Measurements from ENCODE around the gene COL10A1.

The COL10A1 gene

GRCh38 chr6:116156405-116157326, 30.7 kb upstream of the COL10A1 start:
- Histone ChIP-seq H3K36me3 (ENCODE audit: control insufficient read depth, insufficient read depth, low read length, severe bottlenecking) (no peaks in the 10 kb centered on the region), H3K27me3 (replicated peaks; ENCODE audit: control insufficient read depth, insufficient read depth, low read length) (no peaks in the 10 kb centered on the region), H3K9me3 (ENCODE audit: control insufficient read depth, low read length) (no peaks in the 10 kb centered on the region), H3K4me1 (ENCODE audit: control insufficient read depth, insufficient read depth, low read length) (no peaks in the 10 kb centered on the region), H3K4me3 (ENCODE audit: low read length) (no peak overlapping the region), H3K9ac (ENCODE audit: low read length) (no peak overlapping the region)
- peak; percentile 8 for DNase-seq (ENCODE audit: low read depth)

- no peak for DNase-seq (ENCODE audit: low read depth)
- Histone ChIP-seq H3K27me3 (replicated peaks; ENCODE audit: control insufficient read depth, insufficient read depth, low read length) (no peaks in the 10 kb centered on the region), H3K4me1 (ENCODE audit: control insufficient read depth, insufficient read depth, low read length) (no peaks in the 10 kb centered on the region), H3K9ac (ENCODE audit: low read length) (no peak overlapping the region), H3K4me3 (ENCODE audit: low read length) (no peak overlapping the region), H3K36me3 (ENCODE audit: control insufficient read depth, insufficient read depth, low read length, severe bottlenecking) (no peaks in the 10 kb centered on the region), H3K9me3 (ENCODE audit: control insufficient read depth, low read length) (no peaks in the 10 kb centered on the region)
Measured at GRCh38 chr6:116154887-116155286, 29.0 kb upstream of the COL10A1 start.

GRCh38 chr6:116152620-116153019, 26.7 kb upstream of the COL10A1 start:
- Histone ChIP-seq H3K4me1 (ENCODE audit: control insufficient read depth, insufficient read depth, low read length) (no peaks in the 10 kb centered on the region), H3K27me3 (replicated peaks; ENCODE audit: control insufficient read depth, insufficient read depth, low read length) (no peaks in the 10 kb centered on the region), H3K4me3 (ENCODE audit: low read length) (no peak overlapping the region), H3K9ac (ENCODE audit: low read length) (no peak overlapping the region), H3K36me3 (ENCODE audit: control insufficient read depth, insufficient read depth, low read length, severe bottlenecking) (no peaks in the 10 kb centered on the region), H3K9me3 (ENCODE audit: control insufficient read depth, low read length) (no peaks in the 10 kb centered on the region)
- DNase-seq (ENCODE audit: low read depth): peak; percentile 39

GRCh38 chr6:116145803-116146675, 20.1 kb upstream of the COL10A1 start:
- Histone ChIP-seq H3K27me3 (replicated peaks; ENCODE audit: control insufficient read depth, insufficient read depth, low read length) (no peaks in the 10 kb centered on the region), H3K4me3 (ENCODE audit: low read length) (no peak overlapping the region), H3K4me1 (ENCODE audit: control insufficient read depth, insufficient read depth, low read length) (peaks cover 7% of the 10 kb centered on the region), H3K9ac (ENCODE audit: low read length) (no peak overlapping the region), H3K9me3 (ENCODE audit: control insufficient read depth, low read length) (no peaks in the 10 kb centered on the region), H3K36me3 (ENCODE audit: control insufficient read depth, insufficient read depth, low read length, severe bottlenecking) (no peaks in the 10 kb centered on the region)
- DNase-seq (ENCODE audit: low read depth): no peak

- no peak overlapping the region for H3K9ac ChIP-seq (ENCODE audit: low read length)
- DNase-seq (ENCODE audit: low read depth): peak; percentile 74
- H3K4me1 ChIP-seq (ENCODE audit: control insufficient read depth, insufficient read depth, low read length): peaks cover 7% of the 10 kb centered on the region
- no peak overlapping the region for H3K4me3 ChIP-seq (ENCODE audit: low read length)
- no peaks in the 10 kb centered on the region for H3K9me3 ChIP-seq (ENCODE audit: control insufficient read depth, low read length)
- no peaks in the 10 kb centered on the region for H3K36me3 ChIP-seq (ENCODE audit: control insufficient read depth, insufficient read depth, low read length, severe bottlenecking)
- no peaks in the 10 kb centered on the region for H3K27me3 ChIP-seq (replicated peaks; ENCODE audit: control insufficient read depth, insufficient read depth, low read length)
Measured at GRCh38 chr6:116144605-116145004, 18.7 kb upstream of the COL10A1 start.

- Histone ChIP-seq H3K4me1 (ENCODE audit: control insufficient read depth, insufficient read depth, low read length) (peaks cover 5% of the 10 kb centered on the region), H3K36me3 (ENCODE audit: control insufficient read depth, insufficient read depth, low read length, severe bottlenecking) (no peaks in the 10 kb centered on the region), H3K9ac (ENCODE audit: low read length) (no peak overlapping the region), H3K4me3 (ENCODE audit: low read length) (no peak overlapping the region), H3K9me3 (ENCODE audit: control insufficient read depth, low read length) (no peaks in the 10 kb centered on the region), H3K27me3 (replicated peaks; ENCODE audit: control insufficient read depth, insufficient read depth, low read length) (no peaks in the 10 kb centered on the region)
- DNase-seq (ENCODE audit: low read depth): no peak
Measured at GRCh38 chr6:116139917-116140316, 14.0 kb upstream of the COL10A1 start.

GRCh38 chr6:116136933-116137340, 11.0 kb upstream of the COL10A1 start:
- no peak overlapping the region for H3K9ac ChIP-seq (ENCODE audit: low read length)
- H3K4me1 ChIP-seq (ENCODE audit: control insufficient read depth, insufficient read depth, low read length): no peaks in the 10 kb centered on the region
- no peaks in the 10 kb centered on the region for H3K27me3 ChIP-seq (replicated peaks; ENCODE audit: control insufficient read depth, insufficient read depth, low read length)
- no peak for DNase-seq (ENCODE audit: low read depth)
- no peak overlapping the region for H3K4me3 ChIP-seq (ENCODE audit: low read length)
- H3K9me3 ChIP-seq (ENCODE audit: control insufficient read depth, low read length): no peaks in the 10 kb centered on the region
- no peaks in the 10 kb centered on the region for H3K36me3 ChIP-seq (ENCODE audit: control insufficient read depth, insufficient read depth, low read length, severe bottlenecking)

GRCh38 chr6:116136373-116136772, 10.4 kb upstream of the COL10A1 start:
- Histone ChIP-seq H3K27me3 (replicated peaks; ENCODE audit: control insufficient read depth, insufficient read depth, low read length) (no peaks in the 10 kb centered on the region), H3K4me1 (ENCODE audit: control insufficient read depth, insufficient read depth, low read length) (no peaks in the 10 kb centered on the region), H3K9ac (ENCODE audit: low read length) (no peak overlapping the region), H3K36me3 (ENCODE audit: control insufficient read depth, insufficient read depth, low read length, severe bottlenecking) (no peaks in the 10 kb centered on the region), H3K9me3 (ENCODE audit: control insufficient read depth, low read length) (no peaks in the 10 kb centered on the region), H3K4me3 (ENCODE audit: low read length) (no peak overlapping the region)
- DNase-seq (ENCODE audit: low read depth): no peak

GRCh38 chr6:116133453-116133852, 7.5 kb upstream of the COL10A1 start:
- Histone ChIP-seq H3K9me3 (ENCODE audit: control insufficient read depth, low read length) (no peaks in the 10 kb centered on the region), H3K4me1 (ENCODE audit: control insufficient read depth, insufficient read depth, low read length) (no peaks in the 10 kb centered on the region), H3K9ac (ENCODE audit: low read length) (no peak overlapping the region), H3K36me3 (ENCODE audit: control insufficient read depth, insufficient read depth, low read length, severe bottlenecking) (peaks cover 3% of the 10 kb centered on the region), H3K4me3 (ENCODE audit: low read length) (no peak overlapping the region), H3K27me3 (replicated peaks; ENCODE audit: control insufficient read depth, insufficient read depth, low read length) (no peaks in the 10 kb centered on the region)
- DNase-seq (ENCODE audit: low read depth): no peak

- H3K36me3 ChIP-seq (ENCODE audit: control insufficient read depth, insufficient read depth, low read length, severe bottlenecking): peaks cover 3% of the 10 kb centered on the region
Measured at GRCh38 chr6:116127771-116128493, 2.0 kb upstream of the COL10A1 start.

GRCh38 chr6:116120430-116120829, 5.5 kb downstream of the COL10A1 start:
- no peaks in the 10 kb centered on the region for H3K4me1 ChIP-seq (ENCODE audit: control insufficient read depth, insufficient read depth, low read length)
- H3K9me3 ChIP-seq (ENCODE audit: control insufficient read depth, low read length): no peaks in the 10 kb centered on the region
- no peak for DNase-seq (ENCODE audit: low read depth)
- no peak overlapping the region for H3K4me3 ChIP-seq (ENCODE audit: low read length)
- no peak overlapping the region for H3K9ac ChIP-seq (ENCODE audit: low read length)
- peaks cover 20% of the 10 kb centered on the region for H3K36me3 ChIP-seq (ENCODE audit: control insufficient read depth, insufficient read depth, low read length, severe bottlenecking)
- no peaks in the 10 kb centered on the region for H3K27me3 ChIP-seq (replicated peaks; ENCODE audit: control insufficient read depth, insufficient read depth, low read length)

More at GRCh38 chr6:116127771-116128493, 2.0 kb upstream of the COL10A1 start:
- peak; percentile 49 for DNase-seq (ENCODE audit: low read depth)
- H3K9me3 ChIP-seq (ENCODE audit: control insufficient read depth, low read length): no peaks in the 10 kb centered on the region
- no peaks in the 10 kb centered on the region for H3K4me1 ChIP-seq (ENCODE audit: control insufficient read depth, insufficient read depth, low read length)
- H3K4me3 ChIP-seq (ENCODE audit: low read length): no peak overlapping the region
- no peak overlapping the region for H3K9ac ChIP-seq (ENCODE audit: low read length)
- no peaks in the 10 kb centered on the region for H3K27me3 ChIP-seq (replicated peaks; ENCODE audit: control insufficient read depth, insufficient read depth, low read length)

All from adipocyte (in vitro differentiated cells).